ENCODE data around the gene BANP. TPM values are rescaled to one million over a fixed set of nuclear protein-coding genes. Genes with fewer than 3 reads are reported as not detected.
A peak's percentile ranks its signal among the peaks of the same experiment; 100 is the strongest.

BANP gene
- total and polyA plus RNA-seq, 2 donors (not counting 3 experiments of a cell fraction or from before 2014, with no cell fraction given) = 22.4 to 33.8 TPM

GRCh38 chr16:88060524-88061219, 109.4 kb downstream of the BANP start:
- no peak for FAIRE-seq
- Histone ChIP-seq H3K9ac (replicated peaks; ENCODE audit: extremely low read depth, insufficient read depth, low read length) (no peak overlapping the region), H3K4me2 (ENCODE audit: insufficient read depth, low read length) (no peak overlapping the region), H3K27ac (ENCODE audit: insufficient read depth, low read depth, low read length) (no peak overlapping the region), H3K9me3 (replicated peaks; ENCODE audit: control insufficient read depth, insufficient read depth, low read length) (no peaks in the 10 kb centered on the region), H3K36me3 (ENCODE audit: control insufficient read depth in 2 of 2, extremely low read depth in 1 of 2, insufficient read depth in 2 of 2, low read length in 2 of 2) (peaks cover 0 to 7% of the 10 kb centered on the region in 2 experiments), H3K27me3 (ENCODE audit: control insufficient read depth in 2 of 2, insufficient read depth in 2 of 2, low read length in 2 of 2) (no peaks in the 10 kb centered on the region), H3K9me1 (replicated peaks; ENCODE audit: control insufficient read depth, extremely low read depth, insufficient read depth, low read length) (no peaks in the 10 kb centered on the region), H2AFZ (ENCODE audit: low read depth, low read length) (no peak overlapping the region), H3K4me1 (ENCODE audit: control insufficient read depth, extremely low read depth, insufficient read depth, low read length) (no peaks in the 10 kb centered on the region), H4K20me1 (replicated peaks; ENCODE audit: control insufficient read depth, extremely low read depth, insufficient read depth, low read length) (no peaks in the 10 kb centered on the region), H3K4me3 (replicated peaks in 1 of 3; ENCODE audit: insufficient read depth in 1 of 3, low read depth in 1 of 3, low read length in 3 of 3) (no peak overlapping the region), H3K79me2 (ENCODE audit: control insufficient read depth, insufficient read depth, low read length) (no peaks in the 10 kb centered on the region)
- no peak for DNase-seq (ENCODE audit: low read depth, low spot score)
- dilution Hi-C loops (cut with MboI; ENCODE audit: extremely low pct_ligation_motif_present, low sequenced_read_pairs) (no loop called here), intact Hi-C loops (cut with micrococcal nuclease) (no loop called here)
- TF ChIP-seq POLR2A (IDR thresholded peaks at IDR 0.05; ENCODE audit: low read depth, low read length) (no peak), JUN (IDR thresholded peaks at IDR 0.05; ENCODE audit: borderline replicate concordance, insufficient read depth, insufficient read length, low read depth) (no peak), EZH2 (IDR thresholded peaks at IDR 0.05; ENCODE audit: borderline replicate concordance, low read depth, low read length, severe bottlenecking) (no peak), CTCF (IDR thresholded peaks at IDR 0.05; ENCODE audit: extremely low read depth in 1 of 2, insufficient read depth in 1 of 2, low read depth in 1 of 2, low read length in 2 of 2) (peak in 1 of 2 donors; percentile 6)
- TF ChIP-seq, protein P1, sequence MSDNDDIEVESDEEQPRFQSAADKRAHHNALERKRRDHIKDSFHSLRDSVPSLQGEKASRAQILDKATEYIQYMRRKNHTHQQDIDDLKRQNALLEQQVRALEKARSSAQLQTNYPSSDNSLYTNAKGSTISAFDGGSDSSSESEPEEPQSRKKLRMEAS (IDR thresholded peaks at IDR 0.05; ENCODE audit: insufficient read depth, insufficient read length) = no peak
- BruUV-seq (replicated peaks) = no TSS peak
- POLR2A ChIA-PET = no interaction called here
- CTCF ChIA-PET = interaction anchor here (1.0 kb wide), 1 partner anchor 11 kb away, joined by 3 read pairs; no protein-coding TSS in a partner anchor

Measured in endothelial cell of umbilical vein (primary cell).